Smooth muscle cell (in vitro differentiated cells): ENCODE results near the gene DSEL. TPM values are rescaled to one million over a fixed set of nuclear protein-coding genes. Genes with fewer than 3 reads are reported as not detected.
A peak's percentile ranks its signal among the peaks of the same experiment; 100 is the strongest.

Source experiments
- DNase-seq: peaks from one replicate; lab custom pipeline; 2025; ENCODE audit not compliant: unreplicated experiment; lab: John Stamatoyannopoulos, UW
- H2AFZ ChIP-seq: fragments of 200-600 bp; sonication (generic); 2 replicates; pipeline ENCODE4 v1.6.0; 2016; ENCODE audit warnings: antibody characterized with exemption, low read depth, mild to moderate bottlenecking
- H3F3A ChIP-seq: fragments of 200-600 bp; sonication (generic); 2 replicates; pipeline ENCODE4 v1.6.0; 2017; ENCODE audit warnings: antibody characterized with exemption, low read depth
- H3K27ac ChIP-seq: fragments of 200-600 bp; sonication (generic); 2 replicates; pipeline ENCODE4 v1.5.1; 2016; ENCODE audit warnings: low read depth, mild to moderate bottlenecking
- H3K27me3 ChIP-seq: fragments of 200-600 bp; sonication (generic); 2 replicates; pipeline ENCODE4 v1.6.1; 2016; ENCODE audit warnings: low read depth, mild to moderate bottlenecking
- H3K36me3 ChIP-seq: fragments of 200-600 bp; sonication (generic); 2 replicates; pipeline ENCODE4 v1.5.1; 2016; ENCODE audit warnings: low read depth
- H3K4me1 ChIP-seq: fragments of 200-600 bp; sonication (generic); 2 replicates; pipeline ENCODE4 v1.5.1; 2016; ENCODE audit warnings: low read depth
- H3K4me2 ChIP-seq: fragments of 200-600 bp; sonication (generic); 2 replicates; pipeline ENCODE4 v1.6.0; 2016; ENCODE audit warnings: mild to moderate bottlenecking
- H3K4me3 ChIP-seq: fragments of 200-600 bp; sonication (generic); 2 replicates; pipeline ENCODE4 v1.5.1; 2016; ENCODE audit warnings: mild to moderate bottlenecking
- H3K79me2 ChIP-seq: fragments of 200-600 bp; sonication (generic); 2 replicates; pipeline ENCODE4 v1.6.0; 2016; ENCODE audit warnings: low read depth, mild to moderate bottlenecking
- H3K9ac ChIP-seq: fragments of 200-600 bp; sonication (generic); 2 replicates; pipeline ENCODE4 v1.6.0; 2016; ENCODE audit warnings: low read depth
- H3K9me3 ChIP-seq: fragments of 200-600 bp; sonication (generic); replicated peaks from 2 replicates; pipeline ENCODE4 v1.5.1; 2016; ENCODE audit warnings: low read depth
- H4K20me1 ChIP-seq: fragments of 200-600 bp; sonication (generic); 2 replicates; pipeline ENCODE4 v1.6.0; 2016; ENCODE audit warnings: low read depth
- WGBS: methylation state at CpG from one replicate; pipeline ENCODE4 v1.1.7; 2016; ENCODE audit warnings: low lambda C conversion rate; 5-methylcytosine and 5-hydroxymethylcytosine counted together
- polyA plus RNA-seq: library from polyadenylated mRNA; unstranded; fragments of >200 nt; fragmentation: Nextera tagmentation; extraction: Ambion mirVana; gene quantifications from 2 replicates; pipeline ENCODE4 v1.2.1, GENCODE V29; 2016
- total RNA-seq: library from RNA; depleted of rRNA; stranded (reverse); fragments of >200 nt; gene quantifications from 2 replicates; pipeline ENCODE4 v1.2.3, GENCODE V29; 2014
- TF ChIP-seq, protein P1 (sequence below): fragments of 200-600 bp; sonication (generic); IDR thresholded peaks from 2 replicates; pipeline ENCODE4 v1.5.1; 2017; ENCODE audit warnings: borderline replicate concordance, mild to moderate bottlenecking, antibody characterized with exemption; ENCODE audit not compliant: insufficient read depth, poor library complexity, severe bottlenecking

The DSEL gene
- total and polyA plus RNA-seq, 2 experiments from 2014 or later = 4.3 to 14.0 TPM

DNA sequence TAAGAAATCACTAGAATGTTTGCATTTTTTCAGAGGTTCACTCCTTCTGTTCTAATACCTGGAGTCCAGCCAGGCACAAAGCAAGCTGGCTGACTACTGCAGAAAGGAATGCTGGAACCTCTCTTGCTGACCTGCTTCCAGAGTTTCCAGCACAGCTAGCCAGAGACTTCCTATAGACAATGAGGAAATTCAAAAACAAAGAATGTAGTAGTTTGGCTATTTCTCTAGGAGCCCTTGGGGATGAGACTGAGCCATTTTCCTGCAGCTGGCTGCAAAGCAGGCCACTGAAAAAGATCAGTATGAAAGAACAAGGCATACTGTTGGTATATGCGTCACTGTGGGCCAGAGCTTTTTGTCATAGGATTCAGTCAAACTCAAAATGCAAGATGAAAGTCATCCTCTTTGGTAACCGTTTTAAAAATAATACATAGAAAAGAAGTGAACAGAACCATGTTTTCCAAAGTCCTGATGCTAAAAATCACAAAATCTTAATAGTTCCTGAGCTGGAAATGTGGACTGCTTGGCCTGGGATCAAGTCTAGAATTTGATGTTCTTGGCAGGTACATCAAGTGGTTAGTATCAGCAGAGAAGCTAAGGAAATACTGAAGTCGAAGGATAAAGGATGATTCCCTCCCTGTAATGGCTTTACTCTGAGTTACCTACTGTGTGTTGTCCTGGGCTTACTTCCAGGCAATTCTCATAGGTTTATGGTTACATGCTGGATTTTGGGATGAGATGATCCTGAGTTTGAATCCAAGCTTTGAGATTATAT, 9.0 kb upstream of the DSEL start:
- Histone ChIP-seq H3K4me1 (peaks cover 3% of the 10 kb centered on the region), H3K9ac (no peak overlapping the region), H4K20me1 (no peaks in the 10 kb centered on the region), H3K27me3 (no peaks in the 10 kb centered on the region), H3K36me3 (no peaks in the 10 kb centered on the region), H3K27ac (peak overlapping the region; percentile 56), H2AFZ (no peak overlapping the region), H3K9me3 (no peaks in the 10 kb centered on the region), H3K79me2 (no peaks in the 10 kb centered on the region), H3K4me2 (peak overlapping the region; percentile 9), H3F3A (peaks cover 4% of the 10 kb centered on the region), H3K4me3 (no peak overlapping the region)
- 80% methylated on average over 3 of the region's 3 CpGs for WGBS
- DNase-seq = no peak
- TF ChIP-seq, protein P1, sequence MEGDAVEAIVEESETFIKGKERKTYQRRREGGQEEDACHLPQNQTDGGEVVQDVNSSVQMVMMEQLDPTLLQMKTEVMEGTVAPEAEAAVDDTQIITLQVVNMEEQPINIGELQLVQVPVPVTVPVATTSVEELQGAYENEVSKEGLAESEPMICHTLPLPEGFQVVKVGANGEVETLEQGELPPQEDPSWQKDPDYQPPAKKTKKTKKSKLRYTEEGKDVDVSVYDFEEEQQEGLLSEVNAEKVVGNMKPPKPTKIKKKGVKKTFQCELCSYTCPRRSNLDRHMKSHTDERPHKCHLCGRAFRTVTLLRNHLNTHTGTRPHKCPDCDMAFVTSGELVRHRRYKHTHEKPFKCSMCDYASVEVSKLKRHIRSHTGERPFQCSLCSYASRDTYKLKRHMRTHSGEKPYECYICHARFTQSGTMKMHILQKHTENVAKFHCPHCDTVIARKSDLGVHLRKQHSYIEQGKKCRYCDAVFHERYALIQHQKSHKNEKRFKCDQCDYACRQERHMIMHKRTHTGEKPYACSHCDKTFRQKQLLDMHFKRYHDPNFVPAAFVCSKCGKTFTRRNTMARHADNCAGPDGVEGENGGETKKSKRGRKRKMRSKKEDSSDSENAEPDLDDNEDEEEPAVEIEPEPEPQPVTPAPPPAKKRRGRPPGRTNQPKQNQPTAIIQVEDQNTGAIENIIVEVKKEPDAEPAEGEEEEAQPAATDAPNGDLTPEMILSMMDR = no peak

- Histone ChIP-seq H3F3A (peaks cover 20% of the 10 kb centered on the region), H3K4me2 (peak overlapping the region; percentile 45), H3K27me3 (no peaks in the 10 kb centered on the region), H3K79me2 (peaks cover 6% of the 10 kb centered on the region), H4K20me1 (no peaks in the 10 kb centered on the region), H3K9me3 (no peaks in the 10 kb centered on the region), H3K36me3 (no peaks in the 10 kb centered on the region), H3K27ac (peak overlapping the region; percentile 31), H2AFZ (peak overlapping the region; percentile 53), H3K9ac (no peak overlapping the region), H3K4me1 (peaks cover 9% of the 10 kb centered on the region), H3K4me3 (no peak overlapping the region)
- no peak for DNase-seq
- TF ChIP-seq, protein P1 = no peak
- 17% methylated on average over 2 of the region's 2 CpGs for WGBS
Measured at GRCh38 chr18:67520351-67520921, 3.9 kb upstream of the DSEL start.

- no peaks in the 10 kb centered on the region for H3K27me3 ChIP-seq
- no peak for DNase-seq
- H3K27ac ChIP-seq = peak overlapping the region; percentile 31
Measured at GRCh38 chr18:67519592-67519991, 3.1 kb upstream of the DSEL start.

More at GRCh38 chr18:67519592-67519991, 3.1 kb upstream of the DSEL start:
- H3K4me3 ChIP-seq = no peak overlapping the region
- peaks cover 9% of the 10 kb centered on the region for H3K4me1 ChIP-seq
- H3K9ac ChIP-seq = no peak overlapping the region
- H2AFZ ChIP-seq = no peak overlapping the region
- H4K20me1 ChIP-seq = no peaks in the 10 kb centered on the region
- peak overlapping the region; percentile 45 for H3K4me2 ChIP-seq
- TF ChIP-seq, protein P1 = no peak
- H3K79me2 ChIP-seq = peaks cover 15% of the 10 kb centered on the region
- 50% methylated on average over 2 of the region's 2 CpGs for WGBS
- H3K36me3 ChIP-seq = no peaks in the 10 kb centered on the region
- H3F3A ChIP-seq = peaks cover 20% of the 10 kb centered on the region
- no peaks in the 10 kb centered on the region for H3K9me3 ChIP-seq
